Measurements from ENCODE around the gene ECHDC3. TPM values are rescaled to one million over a fixed set of nuclear protein-coding genes. Genes with fewer than 3 reads are reported as not detected.

ECHDC3 gene
- total RNA-seq, 1 experiment from 2014 or later: 4.3 TPM

- no peak for DNase-seq (ENCODE audit: low read depth)
Measured at GRCh38 chr10:11810973-11811372, 68.8 kb downstream of the ECHDC3 start.

GRCh38 chr10:11813177-11813576, 71.0 kb downstream of the ECHDC3 start:
- no peak for DNase-seq (ENCODE audit: low read depth)

Other genes starting within 250 kb of the ECHDC3 start
- gene USP6NL, start 130.7 kb upstream of the ECHDC3 start, total RNA-seq (2014; rRNA removed; shearing (Covaris generic)): 15.0 and 20.8 TPM in 2 replicates
- 23.6 and 33.1 TPM in 2 replicates for gene PROSER2, start 81.0 kb downstream of the ECHDC3 start, total RNA-seq (2014; rRNA removed; shearing (Covaris generic))

Data from HT1080 (cell line).